Stimulated activated CD4-positive, alpha-beta T cell treated with anti-CD3 and anti-CD28 coated beads, Interleukin-12 subunit alpha, Interleukin-12 subunit beta, amount 100 ng/mL, for 24 hours (primary cell): Measurements from ENCODE around the gene MYO1B.

Experiments used
- DNase-seq, 2 experiments: peaks; one replicate each; pipeline ENCODE4 v3.0.0-alpha.2; 2020; ENCODE audit warnings: low read depth in 2 of 2

Gene MYO1B

GRCh38 chr2:191459158-191459557 is 214.0 kb downstream of the MYO1B start:
- no peak for DNase-seq

GRCh38 chr2:191462370-191462769 is 217.2 kb downstream of the MYO1B start:
- no peak for DNase-seq

GRCh38 chr2:191463790-191464189 is 218.6 kb downstream of the MYO1B start:
- DNase-seq: no peak

- DNase-seq: no peak
Measured at GRCh38 chr2:191465766-191466420, 220.7 kb downstream of the MYO1B start.

GRCh38 chr2:191467113-191467512 is 221.9 kb downstream of the MYO1B start:
- no peak for DNase-seq

- no peak for DNase-seq
Measured at GRCh38 chr2:191470306-191470705, 225.1 kb downstream of the MYO1B start.

GRCh38 chr2:191474464-191474863 is 229.3 kb downstream of the MYO1B start:
- no peak for DNase-seq
